DND-41 (cell line): Measurements from ENCODE around the gene PPIL1.
A peak's percentile ranks its signal among the peaks of the same experiment; 100 is the strongest.

Experiments
- ATAC-seq: fragments of 200-7000 bp; cut with Tn5 transposase; 3 replicates; pipeline ENCODE4 v1.9.1; 2021; ENCODE audit warnings: low read depth; ENCODE audit not compliant: insufficient read depth
- DNase-seq: peaks from one replicate; pipeline ENCODE4 v3.0.0-alpha.2; 2020
- H2AFZ ChIP-seq: 2 replicates; pipeline ENCODE4 v1.6.0; 2012; ENCODE audit warnings: low read depth, low read length
- H3K27ac ChIP-seq: 2 replicates; pipeline ENCODE4 v1.5.1; 2012; ENCODE audit warnings: low read length, inconsistent platforms
- H3K27me3 ChIP-seq: fragments of 200-600 bp; sonication (generic); 2 replicates; pipeline ENCODE4 v1.6.0; 2012; ENCODE audit warnings: low read length, mild to moderate bottlenecking, inconsistent platforms; ENCODE audit not compliant: insufficient read depth, poor library complexity
- H3K36me3 ChIP-seq: 2 replicates; pipeline ENCODE4 v1.5.1; 2012; ENCODE audit warnings: low read length, inconsistent platforms; ENCODE audit not compliant: insufficient read depth
- H3K4me1 ChIP-seq: 2 replicates; pipeline ENCODE4 v1.5.1; 2012; ENCODE audit warnings: mild to moderate bottlenecking, low read length; ENCODE audit not compliant: insufficient read depth
- H3K4me2 ChIP-seq: 2 replicates; pipeline ENCODE4 v1.6.0; 2012; ENCODE audit warnings: mild to moderate bottlenecking, moderate library complexity, low read length, inconsistent platforms; ENCODE audit not compliant: insufficient read depth
- H3K4me3 ChIP-seq, 2 experiments: fragments of 200-600 bp in 1 of 2; shearing (Covaris generic) in 1 of 2; 2 replicates each; pipeline ENCODE4 v1.5.1; 2012 to 2016; ENCODE audit warnings: inconsistent platforms in 2 of 2, low read length in 2 of 2, mild to moderate bottlenecking in 2 of 2, low read depth in 1 of 2, moderate library complexity in 1 of 2
- H3K79me2 ChIP-seq: 2 replicates; pipeline ENCODE4 v1.6.0; 2012; ENCODE audit warnings: low read length, inconsistent platforms; ENCODE audit not compliant: insufficient read depth
- H3K9ac ChIP-seq: 2 replicates; pipeline ENCODE4 v1.6.0; 2012; ENCODE audit warnings: low read depth, mild to moderate bottlenecking, inconsistent platforms, low read length, moderate library complexity
- H3K9me3 ChIP-seq: 2 replicates; pipeline ENCODE4 v1.5.1; 2012; ENCODE audit warnings: low read length, moderate library complexity, mild to moderate bottlenecking, inconsistent platforms; ENCODE audit not compliant: insufficient read depth, severe bottlenecking
- H4K20me1 ChIP-seq: 2 replicates; pipeline ENCODE4 v1.6.0; 2012; ENCODE audit warnings: low read length; ENCODE audit not compliant: insufficient read depth
- CTCF ChIP-seq: IDR thresholded peaks from 2 replicates; pipeline ENCODE4 v1.5.1; 2012; ENCODE audit warnings: borderline replicate concordance, low read length, moderate library complexity, mild to moderate bottlenecking; ENCODE audit not compliant: poor library complexity, severe bottlenecking; ENCODE audit errors: extremely low read depth
- EZH2 ChIP-seq: IDR thresholded peaks from 3 replicates; pipeline ENCODE4 v1.6.1; 2012; ENCODE audit warnings: borderline replicate concordance, low read depth, mild to moderate bottlenecking, moderate library complexity, low read length, inconsistent platforms; ENCODE audit not compliant: severe bottlenecking

Gene PPIL1

DNA sequence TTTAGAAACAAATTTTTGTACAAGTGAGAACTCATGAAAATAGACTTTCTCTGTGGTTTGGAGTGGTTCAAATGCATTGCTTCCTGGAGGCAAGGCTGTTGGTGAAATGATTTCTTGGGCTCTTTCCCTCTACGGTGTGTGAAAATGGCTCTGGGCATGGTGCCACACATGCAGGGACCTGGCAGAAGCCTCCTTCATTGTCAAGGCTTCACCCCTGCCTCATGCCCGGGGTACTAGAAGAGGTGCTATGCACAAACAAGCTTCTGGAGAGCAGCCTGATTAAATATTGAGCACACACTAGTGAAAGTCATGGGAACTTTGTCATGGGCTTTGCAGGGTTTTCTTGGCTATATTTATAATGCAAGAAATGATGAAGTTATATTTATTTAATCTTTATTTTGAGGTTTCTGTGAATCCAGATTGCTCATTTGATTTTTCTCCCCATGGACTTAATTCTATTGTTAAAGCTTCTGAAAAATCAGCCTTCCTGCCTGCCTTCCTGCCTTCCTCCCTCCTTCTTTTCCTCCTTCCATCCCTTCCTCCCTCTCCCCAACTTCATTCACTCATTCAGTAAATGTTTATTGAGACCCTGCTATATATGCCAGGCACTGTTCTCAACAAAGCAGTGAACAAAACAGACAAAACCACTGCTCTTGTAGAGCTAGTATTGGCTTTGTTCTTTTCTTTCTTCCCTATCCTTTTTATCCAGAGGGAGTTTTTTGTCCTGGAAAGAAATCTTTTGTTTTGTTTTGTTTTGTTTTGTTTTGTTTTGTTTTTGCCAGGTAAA lies 32.1 kb upstream of the PPIL1 start:
- H3K27ac ChIP-seq, result peak overlapping the region; percentile 30; the same call in 1 of the 2 replicates
- H3K9me3 ChIP-seq, result no peaks in the 10 kb centered on the region
- H4K20me1 ChIP-seq, result no peaks in the 10 kb centered on the region
- ATAC-seq (peak; percentile 52; the same call in 2 of the 3 replicates), DNase-seq (no peak)
- peaks cover 68% of the 10 kb centered on the region for H3K36me3 ChIP-seq
- peaks cover 23% of the 10 kb centered on the region for H3K4me1 ChIP-seq
- no peak overlapping the region for H3K9ac ChIP-seq
- no peak overlapping the region for H3K4me2 ChIP-seq
- H3K79me2 ChIP-seq, result peaks cover 36% of the 10 kb centered on the region
- no peak overlapping the region for H3K4me3 ChIP-seq
- no peak for TF ChIP-seq CTCF
- TF ChIP-seq EZH2, result no peak
- H3K27me3 ChIP-seq, result no peaks in the 10 kb centered on the region
- H2AFZ ChIP-seq, result no peak overlapping the region

- Histone ChIP-seq H3K4me1 (peaks cover 5% of the 10 kb centered on the region; the same call in 1 of the 2 replicates), H3K27me3 (no peaks in the 10 kb centered on the region), H3K9ac (no peak overlapping the region), H4K20me1 (no peaks in the 10 kb centered on the region), H2AFZ (no peak overlapping the region), H3K9me3 (no peaks in the 10 kb centered on the region), H3K36me3 (peaks cover 69% of the 10 kb centered on the region), H3K79me2 (peaks cover 30% of the 10 kb centered on the region), H3K4me3 (no peak overlapping the region), H3K27ac (no peak overlapping the region), H3K4me2 (no peak overlapping the region)
- no peak for TF ChIP-seq EZH2
- no peak for ATAC-seq
- no peak for DNase-seq
Measured at GRCh38 chr6:36904851-36905393, 30.3 kb upstream of the PPIL1 start.

- DNase-seq (no peak), ATAC-seq (no peak)
- no peaks in the 10 kb centered on the region for H3K27me3 ChIP-seq
- H3K36me3 ChIP-seq, result peaks cover 77% of the 10 kb centered on the region
- no peaks in the 10 kb centered on the region for H3K9me3 ChIP-seq
- TF ChIP-seq CTCF (no peak), EZH2 (no peak)
- H3K4me3 ChIP-seq, result no peak overlapping the region
- no peaks in the 10 kb centered on the region for H3K4me1 ChIP-seq
- no peak overlapping the region for H3K27ac ChIP-seq
- no peaks in the 10 kb centered on the region for H4K20me1 ChIP-seq
- no peak overlapping the region for H2AFZ ChIP-seq
- H3K9ac ChIP-seq, result no peak overlapping the region
- H3K79me2 ChIP-seq, result peaks cover 27% of the 10 kb centered on the region
- no peak overlapping the region for H3K4me2 ChIP-seq
Measured at GRCh38 chr6:36904114-36904513, 29.5 kb upstream of the PPIL1 start.

DNA sequence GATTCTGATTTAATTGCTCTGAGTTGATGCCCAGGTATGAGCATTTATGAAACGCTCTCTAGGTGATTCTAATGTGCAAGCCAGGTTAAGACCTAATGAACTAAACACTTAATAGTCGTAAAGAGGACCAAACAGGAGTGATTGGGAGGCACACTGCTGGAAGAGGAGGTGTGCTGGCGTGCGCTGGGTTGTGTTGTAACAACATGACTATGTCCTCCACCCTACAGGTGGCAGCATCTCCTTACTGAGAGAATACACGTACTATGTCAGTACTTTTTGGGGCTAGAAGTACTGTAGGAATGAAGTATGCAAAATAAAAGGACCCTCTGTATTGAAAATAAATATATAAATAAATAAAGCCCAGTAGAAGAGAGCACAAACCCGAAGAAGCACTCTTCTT lies 23.0 kb upstream of the PPIL1 start:
- H3K79me2 ChIP-seq, result peaks cover 53% of the 10 kb centered on the region
- H2AFZ ChIP-seq, result no peak overlapping the region
- no peak overlapping the region for H3K4me2 ChIP-seq
- TF ChIP-seq EZH2 (no peak), CTCF (peak; percentile 56)
- DNase-seq (peak; percentile 56), ATAC-seq (peak; percentile 93)
- H3K27ac ChIP-seq, result no peak overlapping the region
- no peaks in the 10 kb centered on the region for H4K20me1 ChIP-seq
- no peaks in the 10 kb centered on the region for H3K9me3 ChIP-seq
- H3K4me3 ChIP-seq, result no peak overlapping the region
- H3K36me3 ChIP-seq, result peaks cover 56% of the 10 kb centered on the region
- H3K9ac ChIP-seq, result no peak overlapping the region
- no peaks in the 10 kb centered on the region for H3K27me3 ChIP-seq
- no peaks in the 10 kb centered on the region for H3K4me1 ChIP-seq
